GM12878 (cell line): Measurements from ENCODE around the gene MYOM1. TPM values are rescaled to one million over a fixed set of nuclear protein-coding genes. Genes with fewer than 3 reads are reported as not detected.
A peak's percentile ranks its signal among the peaks of the same experiment; 100 is the strongest.

Experiments
- ATAC-seq: fragments of 200-7000 bp; cut with Tn5 transposase; 3 replicates; pipeline ENCODE4 v1.9.1; 2020; ENCODE audit warnings: mild to moderate bottlenecking, moderate library complexity
- BruUV-seq: library from RNA; stranded (reverse); fragments of 400-500 nt; replicated peaks from 2 replicates; lab custom pipeline; 2021; lab: Mats Ljungman, UMichigan
- CTCF ChIA-PET: fragments of 300-600 bp; sonication (Branson Sonifier 250); formaldehyde crosslinking; extraction: SDS; loops from one replicate; lab custom pipeline; 2021; ENCODE audit warnings: inconsistent platforms; lab: Yijun Ruan, JAX
- POLR2A ChIA-PET: fragments of 350-600 bp; formaldehyde crosslinking; extraction: SDS; loops from one replicate; lab custom pipeline; 2021; ENCODE audit warnings: inconsistent platforms; lab: Charles Lee
- RAD21 ChIA-PET: fragments of 300-600 bp; sonication (Branson Sonifier 250); formaldehyde crosslinking; loops from one replicate; lab custom pipeline; 2023; ENCODE audit warnings: antibody characterized with exemption; ENCODE audit not compliant: unreplicated experiment; lab: Charles Lee
- SMC1A ChIA-PET: fragments of 300-600 bp; sonication (Branson Sonifier 250); formaldehyde crosslinking; loops from one replicate; lab custom pipeline; 2023; ENCODE audit not compliant: unreplicated experiment, uncharacterized antibody; lab: Charles Lee
- DNase-seq: peaks from one replicate; pipeline ENCODE4 v3.0.0-alpha.2; 2011; ENCODE audit warnings: low read depth, low spot score
- FAIRE-seq: peaks from 3 replicates; lab custom pipeline; 2011; peaks lifted over from hg19 to GRCh38; lab: Jason Lieb, UNC
- H2AFZ ChIP-seq: 2 replicates; pipeline ENCODE4 v1.6.0; 2011; ENCODE audit warnings: low read depth, low read length, control low read depth; ENCODE audit not compliant: control insufficient read depth
- H3K27ac ChIP-seq: 2 replicates; pipeline ENCODE4 v1.5.1; 2011; ENCODE audit warnings: control low read depth; ENCODE audit not compliant: control insufficient read depth, insufficient read depth
- H3K27me3 ChIP-seq, 2 experiments: replicated peaks in 1 of 2; 2 replicates each; pipeline versions ENCODE4 v1.6.0 to v1.6.1; 2011; ENCODE audit warnings: low read length in 1 of 2; ENCODE audit not compliant: control insufficient read depth in 2 of 2, insufficient read depth in 2 of 2
- H3K36me3 ChIP-seq, 2 experiments: 2 replicates each; pipeline ENCODE4 v1.5.1; 2011; ENCODE audit warnings: low read length in 1 of 2; ENCODE audit not compliant: control insufficient read depth in 2 of 2, insufficient read depth in 2 of 2
- H3K4me1 ChIP-seq: 2 replicates; pipeline ENCODE4 v1.6.1; 2011; ENCODE audit warnings: mild to moderate bottlenecking, low read length, moderate library complexity, mixed read lengths; ENCODE audit not compliant: control insufficient read depth, insufficient read depth
- H3K4me2 ChIP-seq: 2 replicates; pipeline ENCODE4 v1.6.0; 2011; ENCODE audit warnings: control low read depth; ENCODE audit not compliant: control insufficient read depth, insufficient read depth
- H3K4me3 ChIP-seq: fragments of 200-600 bp; sonication (generic); 2 replicates; pipeline ENCODE4 v1.5.1; 2016
- H3K79me2 ChIP-seq: 2 replicates; pipeline ENCODE4 v1.6.0; 2011; ENCODE audit warnings: low read length; ENCODE audit not compliant: control insufficient read depth, insufficient read depth
- H3K9ac ChIP-seq: 2 replicates; pipeline ENCODE4 v1.8.0; 2011; ENCODE audit warnings: low read length, control low read depth, mixed read lengths; ENCODE audit not compliant: control insufficient read depth, insufficient read depth
- H3K9me3 ChIP-seq: replicated peaks from 3 replicates; pipeline ENCODE4 v1.5.1; 2011; ENCODE audit warnings: mild to moderate bottlenecking, low read length; ENCODE audit not compliant: control insufficient read depth, insufficient read depth
- H4K20me1 ChIP-seq: 2 replicates; pipeline ENCODE4 v1.6.0; 2011; ENCODE audit not compliant: control insufficient read depth, insufficient read depth
- ATF2 ChIP-seq: IDR thresholded peaks from 2 replicates; pipeline ENCODE4 v1.6.1; 2012; ENCODE audit warnings: low read length, inconsistent platforms
- ETV6 ChIP-seq, 2 experiments: fragments of 450-650 bp in 1 of 2; IDR thresholded peaks in 1 of 2; conservative IDR thresholded peaks in 1 of 2; 2 replicates each; pipeline ENCODE4 v1.6.1; 2014; ENCODE audit warnings: antibody characterized with exemption in 1 of 2, borderline replicate concordance in 1 of 2, low read depth in 1 of 2, mild to moderate bottlenecking in 1 of 2, moderate library complexity in 1 of 2
- JUND ChIP-seq: IDR thresholded peaks from 2 replicates; pipeline ENCODE4 v1.6.1; 2012; ENCODE audit warnings: low read depth, mild to moderate bottlenecking, low read length, improper control_type of control experiment, moderate library complexity
- KDM1A ChIP-seq: fragments of 200-600 bp; sonication (generic); IDR thresholded peaks from 2 replicates; pipeline ENCODE4 v1.6.1; 2016; ENCODE audit warnings: borderline replicate concordance
- MAX ChIP-seq: IDR thresholded peaks from 2 replicates; pipeline ENCODE4 v1.6.1; 2012; ENCODE audit warnings: low read depth, low read length, improper control_type of control experiment
- NFYB ChIP-seq: IDR thresholded peaks from 2 replicates; pipeline ENCODE4 v1.6.1; 2011; ENCODE audit warnings: low read depth, mild to moderate bottlenecking, low read length, improper control_type of control experiment, moderate library complexity; ENCODE audit not compliant: insufficient read depth
- TCF12 ChIP-seq: IDR thresholded peaks from 2 replicates; pipeline ENCODE4 v1.6.1; 2011; ENCODE audit warnings: low read depth, mild to moderate bottlenecking, low read length
- ZNF24 ChIP-seq: fragments of 450-650 bp; IDR thresholded peaks from 2 replicates; pipeline ENCODE4 v1.6.1; 2017; ENCODE audit warnings: antibody characterized with exemption, mild to moderate bottlenecking
- WGBS: methylation state at CpG from one replicate; pipeline ENCODE4 v1.1.6; 2016; ENCODE audit warnings: low lambda C conversion rate; ENCODE audit not compliant: insufficient replicate concordance, insufficient coverage; ENCODE audit errors: missing lambda C conversion rate; 5-methylcytosine and 5-hydroxymethylcytosine counted together
- in situ Hi-C: fragments of 300-500 bp; cut with MboI; formaldehyde crosslinking; loops from 9 replicates; pipeline ENCODE4 v1.14.3; 2018; ENCODE audit warnings: mixed read lengths
- intact Hi-C: fragments of 100-400 bp; cut with micrococcal nuclease; formaldehyde crosslinking; loops from one replicate; pipeline ENCODE4 v1.14.2; 2022; ENCODE audit not compliant: unreplicated experiment
- polyA plus RNA-seq, 11 experiments: library from polyadenylated mRNA; depleted of rRNA in 4 of 11; unstranded in 6 of 11; stranded (reverse) in 5 of 11; fragments of >200 nt; fragmentation: Nextera tagmentation in 4 of 11; fragmentation: Illumina TruSeq in 1 of 11; extraction: Ambion mirVana in 4 of 11; extraction: Trizol in 1 of 11; gene quantifications; 1 replicate in 1 of 11; 2 replicates in 10 of 11; pipeline versions ENCODE4 v1.2.1 to v1.2.3, GENCODE V29; 2011 to 2016; ENCODE audit warnings: inconsistent platforms in 2 of 11, missing spikeins in 2 of 11, low read depth in 1 of 11
- total RNA-seq, 4 experiments: library from RNA; depleted of rRNA in 3 of 4; stranded (reverse); fragments of >200 nt in 3 of 4; fragmentation: Illumina TruSeq in 1 of 4; extraction: Trizol in 1 of 4; gene quantifications; 2 replicates each; pipeline versions ENCODE4 v1.2.1 to v1.2.3, GENCODE V29; 2013 to 2021

The MYOM1 gene
- total and polyA plus RNA-seq, 10 of the 15 experiments (the other 5 are each of a cell fraction or from before 2014, with no cell fraction given) = 0.06 to 1.0 (median 0.57) TPM

GRCh38 chr18:3157606-3158005, 62.2 kb downstream of the MYOM1 start:
- no peak for TF ChIP-seq NFYB
- TF ChIP-seq KDM1A = no peak
- no peak for TF ChIP-seq JUND
- no peak overlapping the region for H3K4me2 ChIP-seq
- H2AFZ ChIP-seq = no peak overlapping the region
- no peak overlapping the region for H3K27ac ChIP-seq
- no peaks in the 10 kb centered on the region for H3K9me3 ChIP-seq
- no peak overlapping the region for H3K9ac ChIP-seq
- SMC1A ChIA-PET = interaction anchor here (0.8 to 1.7 kb wide), 5 partner anchors 10 to 36 kb away, joined by 3 to 6 read pairs (median 4); no protein-coding TSS in a partner anchor
- ATAC-seq = no peak
- H3K36me3 ChIP-seq = no peaks in the 10 kb centered on the region
- CTCF ChIA-PET = interaction anchor here (1.2 to 4.1 kb wide), 2 partner anchors 89 to 93 kb away, joined by 3 to 30 read pairs; partner anchors contain the start of gene MYL12A
- WGBS = 83% methylated on average over 2 of the region's 2 CpGs
- H3K4me3 ChIP-seq = no peak overlapping the region
- no peak for FAIRE-seq
- RAD21 ChIA-PET = interaction anchor here (2.0 kb wide), 1 partner anchor 17 kb away, joined by 6 read pairs; no protein-coding TSS in a partner anchor
- no peaks in the 10 kb centered on the region for H3K27me3 ChIP-seq
- BruUV-seq = no TSS peak
- DNase-seq = no peak
- no peaks in the 10 kb centered on the region for H4K20me1 ChIP-seq
- POLR2A ChIA-PET = no interaction called here
- in situ Hi-C loops (no loop called here), intact Hi-C loops (no loop called here)
- H3K79me2 ChIP-seq = no peaks in the 10 kb centered on the region
- H3K4me1 ChIP-seq = peaks cover 8% of the 10 kb centered on the region

- Histone ChIP-seq H3K4me2 (no peak overlapping the region), H3K27ac (no peak overlapping the region), H3K79me2 (no peaks in the 10 kb centered on the region), H3K36me3 (no peaks in the 10 kb centered on the region), H3K4me1 (peaks cover 12% of the 10 kb centered on the region), H2AFZ (no peak overlapping the region), H4K20me1 (no peaks in the 10 kb centered on the region), H3K27me3 (no peaks in the 10 kb centered on the region), H3K9me3 (no peaks in the 10 kb centered on the region), H3K9ac (no peak overlapping the region), H3K4me3 (no peak overlapping the region)
- FAIRE-seq = no peak
- BruUV-seq = no TSS peak
- RAD21 ChIA-PET = interaction anchor here (2.0 kb wide), 1 partner anchor 17 kb away, joined by 6 read pairs; no protein-coding TSS in a partner anchor
- DNase-seq = no peak
- intact Hi-C loops (no loop called here), in situ Hi-C loops (no loop called here)
- WGBS = 70% methylated on average over 5 of the region's 5 CpGs
- CTCF ChIA-PET = interaction anchor here (1.1 to 4.1 kb wide), 3 partner anchors 21 to 174 kb away, joined by 3 to 30 read pairs (median 4); partner anchors contain the start of gene MYL12A
- TF ChIP-seq ATF2 (no peak), ZNF24 (peak; percentile 91), ETV6 (conservative IDR thresholded peaks at IDR 0.05 in 1 of 2, IDR thresholded peaks at IDR 0.05 in 1 of 2; ENCODE audit: borderline replicate concordance in 1 of 2, low read depth in 1 of 2) (no peak), MAX (no peak), TCF12 (no peak)
- POLR2A ChIA-PET = interaction anchor here (1.0 kb wide), 1 partner anchor 23 kb away, joined by 3 read pairs; no protein-coding TSS in a partner anchor
- no peak for ATAC-seq
- SMC1A ChIA-PET = interaction anchor here (0.8 to 3.7 kb wide), 6 partner anchors 10 to 89 kb away, joined by 3 to 21 read pairs (median 4); no protein-coding TSS in a partner anchor
Measured at GRCh38 chr18:3157086-3157485, 62.7 kb downstream of the MYOM1 start.
